KOPT-K1 (cell line): ENCODE measurements around the gene MIPOL1.
"Not testable (repeated sequence)": the region's sequence is repeated elsewhere in the genome, so short reads cannot be mapped to it uniquely, and the experiment has no call there.

Experiments used
- H3K27ac ChIP-seq: fragments of 200-600 bp; sonication (generic); 2 replicates; pipeline ENCODE4 v1.5.1; 2016; ENCODE audit warnings: antibody characterized with exemption, mild to moderate bottlenecking, low read depth, low read length; ENCODE audit not compliant: poor library complexity, severe bottlenecking
- H3K36me3 ChIP-seq: fragments of 200-600 bp; sonication (generic); 2 replicates; pipeline ENCODE4 v1.5.1; 2017; ENCODE audit warnings: antibody characterized with exemption, mild to moderate bottlenecking, low read length, moderate library complexity; ENCODE audit not compliant: insufficient read depth
- H3K9me3 ChIP-seq: fragments of 200-600 bp; sonication (generic); 2 replicates; pipeline ENCODE4 v1.5.1; 2017; ENCODE audit warnings: antibody characterized with exemption, low read length, mild to moderate bottlenecking; ENCODE audit not compliant: insufficient read depth, poor library complexity, severe bottlenecking

MIPOL1 gene

GRCh38 chr14:37179896-37180502 is 17.7 kb upstream of the MIPOL1 start:
- H3K9me3 ChIP-seq, result no peaks in the 10 kb centered on the region
- H3K36me3 ChIP-seq, result no peaks in the 10 kb centered on the region
- no peak overlapping the region for H3K27ac ChIP-seq

GRCh38 chr14:37180886-37181285 is 16.9 kb upstream of the MIPOL1 start:
- H3K27ac ChIP-seq, H3K36me3 ChIP-seq: not testable (repeated sequence)

DNA sequence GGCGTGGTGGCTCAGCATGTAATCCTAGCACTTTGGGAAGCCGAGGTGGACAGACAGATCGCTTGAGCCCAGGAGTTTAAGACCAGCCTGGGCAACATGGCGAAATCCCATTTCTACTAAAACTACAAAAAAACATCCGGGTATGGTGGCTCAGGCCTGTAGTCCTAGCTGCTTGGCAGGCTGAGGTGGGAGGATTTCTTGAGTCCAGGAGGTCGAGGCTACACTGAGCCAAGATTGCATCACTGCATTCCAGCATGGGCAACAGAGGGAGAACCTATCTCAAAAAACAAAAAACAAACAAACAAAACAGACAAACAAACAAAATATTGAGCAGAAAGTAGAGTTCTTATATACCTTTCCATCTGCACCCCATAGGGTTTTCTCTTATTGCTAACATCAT is 16.3 kb upstream of the MIPOL1 start:
- H3K36me3 ChIP-seq, result no peaks in the 10 kb centered on the region
- no peak overlapping the region for H3K27ac ChIP-seq
- no peaks in the 10 kb centered on the region for H3K9me3 ChIP-seq

More at GRCh38 chr14:37180886-37181285, 16.9 kb upstream of the MIPOL1 start:
- H3K9me3 ChIP-seq, result not testable (repeated sequence)

- not testable (repeated sequence) for H3K36me3 ChIP-seq
Observed at GRCh38 chr14:37184520-37184919, 13.2 kb upstream of the MIPOL1 start.

DNA sequence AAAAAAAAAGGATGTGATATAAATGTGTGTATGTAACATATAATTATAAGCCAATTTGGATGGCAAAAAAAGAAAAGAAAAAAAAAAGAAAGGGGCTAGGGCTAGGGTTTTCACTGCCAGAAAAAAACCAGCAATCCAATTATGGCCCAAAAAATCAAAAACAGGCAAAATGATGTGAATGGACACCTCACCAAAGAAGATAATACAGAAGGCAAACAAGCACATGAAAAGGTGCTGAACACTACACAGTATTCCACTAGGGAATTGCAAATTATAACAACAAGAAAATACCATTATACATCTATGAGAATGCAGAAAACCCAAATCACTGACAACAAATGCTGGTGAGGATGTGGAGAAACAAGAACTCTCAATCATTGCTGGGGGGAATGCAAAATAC is 12.1 kb upstream of the MIPOL1 start:
- H3K36me3 ChIP-seq, result no peaks in the 10 kb centered on the region
- H3K27ac ChIP-seq, result no peak overlapping the region
- H3K9me3 ChIP-seq, result no peaks in the 10 kb centered on the region

More at GRCh38 chr14:37184520-37184919, 13.2 kb upstream of the MIPOL1 start:
- not testable (repeated sequence) for H3K27ac ChIP-seq, H3K9me3 ChIP-seq

- no peaks in the 10 kb centered on the region for H3K9me3 ChIP-seq
- H3K27ac ChIP-seq, result no peak overlapping the region
- no peaks in the 10 kb centered on the region for H3K36me3 ChIP-seq
Observed at GRCh38 chr14:37186865-37187264, 10.9 kb upstream of the MIPOL1 start.

DNA sequence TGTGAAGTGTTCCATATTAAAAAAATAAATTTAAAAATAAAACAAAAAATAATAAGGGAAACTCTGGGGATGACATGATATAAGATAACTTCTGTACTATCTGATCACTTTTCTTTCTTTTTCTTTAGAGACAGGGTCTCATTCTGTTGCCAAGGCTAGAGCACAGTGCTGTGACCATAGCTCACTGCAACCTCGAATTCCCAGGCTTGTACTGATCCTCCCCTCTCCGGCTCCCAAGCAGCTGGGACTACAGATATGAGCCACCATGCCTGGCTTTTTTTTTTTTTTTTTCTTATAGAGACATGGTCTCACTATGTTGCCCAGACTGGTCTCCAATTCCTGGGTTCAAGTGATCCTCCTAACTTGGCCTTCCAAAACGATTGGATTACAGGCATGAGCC is 10.4 kb upstream of the MIPOL1 start:
- Histone ChIP-seq H3K36me3 (no peaks in the 10 kb centered on the region), H3K27ac (no peak overlapping the region), H3K9me3 (no peaks in the 10 kb centered on the region)

GRCh38 chr14:37187840-37188577 is 9.7 kb upstream of the MIPOL1 start:
- H3K27ac ChIP-seq, H3K9me3 ChIP-seq, H3K36me3 ChIP-seq: not testable (repeated sequence)

DNA sequence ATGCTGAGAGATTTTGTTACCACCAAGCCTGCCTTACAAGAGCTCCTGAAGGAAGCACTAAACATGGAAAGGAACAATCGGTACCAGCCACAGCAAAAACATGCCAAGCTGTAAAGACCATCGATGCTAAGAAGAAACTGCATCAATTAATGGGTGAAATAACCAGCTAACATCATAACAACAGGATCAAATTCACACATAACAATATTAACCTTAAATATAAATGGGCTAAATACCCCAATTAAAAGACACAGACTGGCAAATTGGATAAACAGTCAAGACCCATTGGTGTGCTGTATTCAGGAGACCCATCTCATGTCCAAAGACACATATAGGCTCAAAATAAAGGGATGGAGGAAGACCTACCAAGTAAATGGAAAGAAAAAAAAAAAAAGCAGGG is 8.0 kb upstream of the MIPOL1 start:
- not testable (repeated sequence) for H3K36me3 ChIP-seq, H3K9me3 ChIP-seq, H3K27ac ChIP-seq

DNA sequence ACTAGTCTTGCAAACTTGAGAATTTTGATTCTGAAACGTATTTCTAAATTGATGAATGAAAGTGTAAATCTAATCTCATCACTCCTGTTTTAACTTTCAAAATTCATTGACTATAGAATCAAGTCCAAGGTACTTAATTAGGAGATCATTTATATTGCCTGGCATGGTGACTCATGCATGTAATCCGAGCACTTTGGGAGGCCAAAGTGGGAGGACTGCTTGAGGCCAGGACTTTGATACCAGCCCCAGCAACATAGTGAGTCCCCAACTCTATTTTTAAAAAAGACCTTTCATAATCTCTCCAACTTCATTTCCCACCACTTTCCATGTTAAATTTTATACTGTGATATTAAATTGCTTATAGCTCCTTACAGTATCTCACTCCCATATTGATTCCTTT is 3.0 kb upstream of the MIPOL1 start:
- no peak overlapping the region for H3K27ac ChIP-seq
- no peaks in the 10 kb centered on the region for H3K36me3 ChIP-seq
- H3K9me3 ChIP-seq, result no peaks in the 10 kb centered on the region

DNA sequence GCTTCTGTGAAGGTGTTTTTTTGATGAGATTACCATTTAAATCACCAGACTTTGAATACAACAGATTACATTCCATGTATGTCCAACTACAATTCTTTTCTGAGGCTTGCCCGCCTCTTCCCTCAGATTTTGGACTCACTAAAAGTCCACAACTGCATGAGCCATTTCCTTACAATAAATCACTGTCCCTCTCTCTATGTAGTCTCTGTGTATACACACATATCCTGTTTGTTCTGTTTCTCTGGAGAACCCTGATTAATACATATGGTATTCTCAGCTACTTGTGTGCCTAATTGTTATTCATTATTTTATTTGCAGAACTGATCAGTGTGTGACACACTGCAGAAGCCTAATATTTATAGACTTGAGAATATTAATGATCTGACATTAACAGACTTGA is 2.4 kb upstream of the MIPOL1 start:
- H3K9me3 ChIP-seq, result no peaks in the 10 kb centered on the region
- no peak overlapping the region for H3K27ac ChIP-seq
- no peaks in the 10 kb centered on the region for H3K36me3 ChIP-seq

DNA sequence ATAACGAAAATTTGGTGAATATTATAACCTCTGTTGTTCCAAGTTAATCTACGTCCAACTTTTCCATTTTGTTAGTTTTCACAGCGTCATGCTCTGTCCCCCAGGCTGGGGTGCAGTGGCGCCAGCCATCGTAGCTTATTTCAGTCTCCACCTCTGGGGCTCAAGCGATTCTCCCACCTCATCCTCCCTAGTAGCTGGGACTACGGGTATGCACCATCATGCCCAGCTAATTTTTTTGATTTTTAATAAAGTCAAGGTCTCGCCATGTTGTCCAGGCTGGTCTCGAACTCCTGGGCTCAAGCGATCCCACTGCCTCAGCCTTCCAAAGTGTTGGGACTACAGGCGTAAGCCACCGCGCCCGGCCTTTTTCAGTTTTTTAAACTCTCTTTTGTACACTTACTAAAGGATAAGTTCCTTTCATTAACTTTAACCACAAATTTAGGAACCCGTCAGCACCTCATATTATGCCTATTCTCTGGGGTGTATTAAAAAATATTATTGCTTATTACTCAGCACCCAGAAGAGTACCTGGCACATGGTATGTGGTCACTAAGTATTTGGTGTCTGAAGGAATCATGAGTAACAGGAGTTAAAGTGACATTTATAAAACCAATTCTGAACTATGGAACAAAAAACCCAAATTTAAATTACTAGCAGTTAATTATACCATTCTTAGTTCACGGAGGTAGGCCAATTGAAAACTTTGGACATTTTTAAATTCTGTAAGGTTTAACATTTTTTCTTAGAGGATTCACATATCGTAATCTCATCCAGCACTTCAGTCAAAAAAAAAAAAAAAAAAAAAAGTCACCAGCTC is 925 bp upstream of the MIPOL1 start:
- H3K27ac ChIP-seq, result no peak overlapping the region
- H3K36me3 ChIP-seq, result no peaks in the 10 kb centered on the region
- H3K9me3 ChIP-seq, result no peaks in the 10 kb centered on the region

- no peaks in the 10 kb centered on the region for H3K36me3 ChIP-seq
- H3K27ac ChIP-seq, result no peak overlapping the region
- no peaks in the 10 kb centered on the region for H3K9me3 ChIP-seq
Observed at GRCh38 chr14:37198273-37198598, 499 bp downstream of the MIPOL1 start.

GRCh38 chr14:37198907-37199306 is 1.2 kb downstream of the MIPOL1 start:
- Histone ChIP-seq H3K36me3 (no peaks in the 10 kb centered on the region), H3K9me3 (no peaks in the 10 kb centered on the region), H3K27ac (no peak overlapping the region)

DNA sequence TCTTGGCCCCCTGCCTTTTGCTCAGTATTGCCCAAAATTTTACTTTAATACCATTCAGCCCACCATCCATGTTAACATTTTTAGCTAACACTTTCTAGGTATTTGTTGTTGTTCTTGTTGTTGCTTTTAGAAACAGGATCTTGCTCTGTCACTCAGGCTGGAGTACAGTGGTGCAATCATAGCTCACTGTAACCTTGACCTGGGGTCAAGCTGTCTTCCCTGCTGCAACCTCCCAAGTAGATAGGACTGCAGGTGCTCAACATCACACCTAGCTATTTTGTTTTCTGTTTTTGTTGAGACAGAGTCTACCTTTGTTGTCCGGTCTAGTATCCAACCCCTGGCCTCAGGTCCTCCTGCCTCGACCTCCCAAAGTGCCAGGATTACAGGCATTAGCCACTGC is 4.0 kb downstream of the MIPOL1 start:
- no peak overlapping the region for H3K27ac ChIP-seq
- H3K9me3 ChIP-seq, result peaks cover 11% of the 10 kb centered on the region
- H3K36me3 ChIP-seq, result no peaks in the 10 kb centered on the region
